WTC11 (cell line): ENCODE measurements around the gene SIRPD. TPM values are rescaled to one million over a fixed set of nuclear protein-coding genes. Genes with fewer than 3 reads are reported as not detected.

Experiments
- ATAC-seq: fragments of 200-7000 bp; cut with Tn5 transposase; 2 replicates; pipeline ENCODE4 v1.10.0; 2021; ENCODE audit warnings: mild to moderate bottlenecking, moderate library complexity
- CTCF ChIA-PET: fragments of 300-600 bp; sonication (Branson Sonifier 250); formaldehyde crosslinking; loops from one replicate; lab custom pipeline; 2021; ENCODE audit warnings: antibody characterized with exemption; lab: Charles Lee
- POLR2A ChIA-PET: fragments of 350-600 bp; sonication (Branson Sonifier 250); formaldehyde crosslinking; loops from one replicate; lab custom pipeline; 2021; ENCODE audit warnings: antibody characterized with exemption; lab: Charles Lee
- DNase-seq: peaks from one replicate; pipeline ENCODE4 v3.0.0; 2021; ENCODE audit warnings: low spot score
- H3K27ac Mint-ChIP-seq: 2 replicates; pipeline ENCODE4 v1.8.0; 2021; ENCODE audit warnings: mixed read lengths
- H3K27me3 Mint-ChIP-seq: 2 replicates; pipeline ENCODE4 v1.8.0; 2021; ENCODE audit warnings: low read depth, mild to moderate bottlenecking, moderate library complexity, mixed read lengths
- H3K36me3 Mint-ChIP-seq: 2 replicates; pipeline ENCODE4 v1.8.0; 2021; ENCODE audit warnings: mixed read lengths
- H3K4me1 Mint-ChIP-seq: 2 replicates; pipeline ENCODE4 v1.8.0; 2022; ENCODE audit warnings: mixed read lengths
- H3K4me3 Mint-ChIP-seq: 2 replicates; pipeline ENCODE4 v1.8.0; 2021; ENCODE audit warnings: mild to moderate bottlenecking, moderate library complexity, mixed read lengths
- H3K9me3 Mint-ChIP-seq: 2 replicates; pipeline ENCODE4 v1.8.0; 2021; ENCODE audit warnings: mixed read lengths
- AFF4 ChIP-seq: sonication (generic); formaldehyde crosslinking; IDR thresholded peaks from 2 replicates; pipeline ENCODE4 v1.8.1; 2023; ENCODE audit warnings: mild to moderate bottlenecking, missing genetic modification reagents, borderline replicate concordance
- AR ChIP-seq: fragments of 250-450 bp; sonication (Bioruptor Pico); IDR thresholded peaks from 2 replicates; pipeline ENCODE4 v1.9.0; 2021; ENCODE audit warnings: mild to moderate bottlenecking
- ATF1 ChIP-seq: sonication (generic); formaldehyde crosslinking; IDR thresholded peaks from 2 replicates; pipeline ENCODE4 v1.8.1; 2023; ENCODE audit warnings: mild to moderate bottlenecking, moderate library complexity, missing genetic modification reagents
- ATF6 ChIP-seq: sonication (generic); formaldehyde crosslinking; IDR thresholded peaks from 2 replicates; pipeline ENCODE4 v1.8.1; 2023; ENCODE audit warnings: mild to moderate bottlenecking, missing genetic modification reagents
- CREM ChIP-seq: sonication (generic); formaldehyde crosslinking; IDR thresholded peaks from 2 replicates; pipeline ENCODE4 v1.8.1; 2022; ENCODE audit warnings: mild to moderate bottlenecking, missing genetic modification reagents, moderate library complexity
- MAX ChIP-seq: sonication (generic); formaldehyde crosslinking; IDR thresholded peaks from 2 replicates; pipeline ENCODE4 v1.8.0; 2022; ENCODE audit warnings: mild to moderate bottlenecking, missing genetic modification reagents
- PRRX2 ChIP-seq: fragments of 250-450 bp; sonication (Bioruptor Pico); IDR thresholded peaks from 2 replicates; pipeline ENCODE4 v1.8.0; 2021; ENCODE audit warnings: mild to moderate bottlenecking
- RORB ChIP-seq: fragments of 250-450 bp; sonication (Bioruptor Pico); IDR thresholded peaks from 2 replicates; pipeline ENCODE4 v1.9.0; 2021; ENCODE audit warnings: mild to moderate bottlenecking
- TEAD4 ChIP-seq: sonication (generic); formaldehyde crosslinking; IDR thresholded peaks from 2 replicates; pipeline ENCODE4 v1.8.0; 2022; ENCODE audit warnings: mild to moderate bottlenecking, missing genetic modification reagents
- ZNF396 ChIP-seq: fragments of 250-450 bp; sonication (Bioruptor Pico); IDR thresholded peaks from 2 replicates; pipeline ENCODE4 v1.8.0; 2021; ENCODE audit warnings: mild to moderate bottlenecking, moderate library complexity, borderline replicate concordance
- total RNA-seq: library from RNA; stranded (reverse); gene quantifications from 3 replicates; pipeline ENCODE4 v1.2.3, GENCODE V29; 2021
- TF ChIP-seq, protein P1 (sequence below): fragments of 250-450 bp; sonication (Bioruptor Pico); IDR thresholded peaks from 2 replicates; pipeline ENCODE4 v1.9.0; 2021; ENCODE audit warnings: moderate library complexity, mild to moderate bottlenecking, inconsistent platforms, borderline replicate concordance
- TF ChIP-seq, protein P2 (sequence below): sonication (generic); formaldehyde crosslinking; IDR thresholded peaks from 2 replicates; pipeline ENCODE4 v1.8.1; 2022; ENCODE audit warnings: low read depth, mild to moderate bottlenecking, moderate library complexity, missing genetic modification reagents, borderline replicate concordance
- TF ChIP-seq, protein P3 (sequence below): sonication (generic); formaldehyde crosslinking; IDR thresholded peaks from 2 replicates; pipeline ENCODE4 v1.8.1; 2022; ENCODE audit warnings: missing genetic modification reagents, borderline replicate concordance

The SIRPD gene
- total RNA-seq, 1 experiment from 2014 or later, result not detected

DNA sequence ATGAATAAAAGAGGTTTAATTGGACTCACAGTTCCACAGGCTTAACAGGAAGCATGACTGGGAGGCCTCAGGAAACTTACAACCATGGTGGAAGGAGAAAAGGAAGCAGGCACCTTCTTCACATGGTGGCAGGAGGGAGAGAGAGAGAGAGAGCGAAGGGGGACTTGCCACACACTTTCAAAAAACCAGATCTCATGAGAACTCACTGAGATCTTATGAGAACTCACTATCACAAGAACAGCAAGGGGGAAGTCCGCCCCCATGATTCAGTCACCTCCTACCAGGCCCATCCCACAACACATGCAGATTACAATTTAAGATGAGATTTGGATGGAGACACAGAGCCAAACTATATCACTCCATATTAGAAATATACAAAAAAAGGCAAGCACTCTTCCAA lies 6.1 kb upstream of the SIRPD start:
- TF ChIP-seq CREM (CRISPR knock-in tag) (no peak), AR (no peak), ZNF396 (CRISPR knock-in tag) (no peak), ATF1 (CRISPR knock-in tag) (no peak), MAX (CRISPR knock-in tag) (no peak), RORB (CRISPR knock-in tag) (no peak), ATF6 (CRISPR knock-in tag) (no peak)
- TF ChIP-seq, protein P1, sequence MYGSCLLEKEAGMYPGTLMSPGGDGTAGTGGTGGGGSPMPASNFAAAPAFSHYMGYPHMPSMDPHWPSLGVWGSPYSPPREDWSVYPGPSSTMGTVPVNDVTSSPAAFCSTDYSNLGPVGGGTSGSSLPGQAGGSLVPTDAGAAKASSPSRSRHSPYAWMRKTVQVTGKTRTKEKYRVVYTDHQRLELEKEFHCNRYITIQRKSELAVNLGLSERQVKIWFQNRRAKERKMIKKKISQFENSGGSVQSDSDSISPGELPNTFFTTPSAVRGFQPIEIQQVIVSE, result no peak
- TF ChIP-seq, protein P2, sequence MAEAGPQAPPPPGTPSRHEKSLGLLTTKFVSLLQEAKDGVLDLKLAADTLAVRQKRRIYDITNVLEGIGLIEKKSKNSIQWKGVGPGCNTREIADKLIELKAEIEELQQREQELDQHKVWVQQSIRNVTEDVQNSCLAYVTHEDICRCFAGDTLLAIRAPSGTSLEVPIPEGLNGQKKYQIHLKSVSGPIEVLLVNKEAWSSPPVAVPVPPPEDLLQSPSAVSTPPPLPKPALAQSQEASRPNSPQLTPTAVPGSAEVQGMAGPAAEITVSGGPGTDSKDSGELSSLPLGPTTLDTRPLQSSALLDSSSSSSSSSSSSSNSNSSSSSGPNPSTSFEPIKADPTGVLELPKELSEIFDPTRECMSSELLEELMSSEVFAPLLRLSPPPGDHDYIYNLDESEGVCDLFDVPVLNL (CRISPR knock-in tag), result no peak
- TF ChIP-seq, protein P3, sequence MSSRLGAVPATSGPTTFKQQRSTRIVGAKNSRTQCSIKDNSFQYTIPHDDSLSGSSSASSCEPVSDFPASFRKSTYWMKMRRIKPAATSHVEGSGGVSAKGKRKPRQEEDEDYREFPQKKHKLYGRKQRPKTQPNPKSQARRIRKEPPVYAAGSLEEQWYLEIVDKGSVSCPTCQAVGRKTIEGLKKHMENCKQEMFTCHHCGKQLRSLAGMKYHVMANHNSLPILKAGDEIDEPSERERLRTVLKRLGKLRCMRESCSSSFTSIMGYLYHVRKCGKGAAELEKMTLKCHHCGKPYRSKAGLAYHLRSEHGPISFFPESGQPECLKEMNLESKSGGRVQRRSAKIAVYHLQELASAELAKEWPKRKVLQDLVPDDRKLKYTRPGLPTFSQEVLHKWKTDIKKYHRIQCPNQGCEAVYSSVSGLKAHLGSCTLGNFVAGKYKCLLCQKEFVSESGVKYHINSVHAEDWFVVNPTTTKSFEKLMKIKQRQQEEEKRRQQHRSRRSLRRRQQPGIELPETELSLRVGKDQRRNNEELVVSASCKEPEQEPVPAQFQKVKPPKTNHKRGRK, result no peak
- TF ChIP-seq, all 79 proteins: peak for 0
- H3K4me1 Mint-ChIP-seq, result peaks cover 4% of the 10 kb centered on the region; the same call in 1 of the 2 replicates
- peaks cover 11% of the 10 kb centered on the region for H3K9me3 Mint-ChIP-seq
- H3K36me3 Mint-ChIP-seq, result no peaks in the 10 kb centered on the region
- ATAC-seq (no peak), DNase-seq (no peak)
- no peak overlapping the region for H3K27ac Mint-ChIP-seq
- ChIA-PET CTCF (no interaction called here), POLR2A (no interaction called here)
- no peak overlapping the region for H3K4me3 Mint-ChIP-seq
- peaks cover 9% of the 10 kb centered on the region for H3K27me3 Mint-ChIP-seq

- no peak overlapping the region for H3K27ac Mint-ChIP-seq
- no peak for ATAC-seq
- H3K36me3 Mint-ChIP-seq, result no peaks in the 10 kb centered on the region
- peaks cover 11% of the 10 kb centered on the region for H3K9me3 Mint-ChIP-seq
- CTCF ChIA-PET, result interaction anchor here (0.8 to 1.1 kb wide), 2 partner anchors 30 to 96 kb away, joined by 3 read pairs; partner anchors contain the start of gene NSFL1C
- peaks cover 9% of the 10 kb centered on the region for H3K27me3 Mint-ChIP-seq
- no peak for DNase-seq
- H3K4me3 Mint-ChIP-seq, result no peak overlapping the region
- H3K4me1 Mint-ChIP-seq, result peaks cover 4% of the 10 kb centered on the region; the same call in 1 of the 2 replicates
- TF ChIP-seq PRRX2 (CRISPR knock-in tag), result no peak
- no peak for TF ChIP-seq CREM (CRISPR knock-in tag)
- TF ChIP-seq TEAD4 (CRISPR knock-in tag), result no peak
- TF ChIP-seq AFF4 (CRISPR knock-in tag), result no peak
- POLR2A ChIA-PET, result no interaction called here
These were observed 5.1 kb upstream of the SIRPD start for GRCh38 chr20:1562622-1563021.
